ENCODE results near the gene ZIC4.

Gene ZIC4

GRCh38 chr3:147356145-147356908, 50.0 kb downstream of the ZIC4 start:
- in situ Hi-C loops (cut with HindIII; ENCODE audit: low sequenced_read_pairs), result no loop called here

GRCh38 chr3:147355753-147356090, 50.6 kb downstream of the ZIC4 start:
- in situ Hi-C loops (cut with HindIII; ENCODE audit: low sequenced_read_pairs), result no loop called here

- in situ Hi-C loops (cut with HindIII; ENCODE audit: low sequenced_read_pairs), result no loop called here
These were observed 51.1 kb downstream of the ZIC4 start for GRCh38 chr3:147355084-147355752.

- in situ Hi-C loops (cut with HindIII; ENCODE audit: low sequenced_read_pairs), result no loop called here
These were observed 51.7 kb downstream of the ZIC4 start for GRCh38 chr3:147354623-147355022.

DNA sequence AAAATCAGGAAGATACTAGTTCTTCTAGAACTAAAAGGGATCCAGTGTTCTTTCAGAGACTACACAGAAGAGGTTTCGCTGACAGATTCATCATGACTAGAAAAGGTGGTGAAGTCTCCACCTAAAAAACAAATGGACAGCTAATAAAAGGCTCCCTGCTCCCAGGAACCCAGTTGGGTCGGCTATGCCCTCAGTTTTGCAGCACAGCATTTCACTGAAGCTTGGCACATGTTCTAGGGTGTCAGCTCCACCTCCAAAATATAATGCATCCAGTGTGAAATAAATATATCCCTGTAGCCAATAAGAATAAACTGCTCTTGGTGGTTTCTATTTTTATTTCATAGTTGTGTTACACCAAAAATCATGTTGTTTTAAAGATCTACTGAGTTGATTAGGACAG, 55.0 kb downstream of the ZIC4 start:
- in situ Hi-C loops (cut with HindIII; ENCODE audit: low sequenced_read_pairs), result no loop called here

DNA sequence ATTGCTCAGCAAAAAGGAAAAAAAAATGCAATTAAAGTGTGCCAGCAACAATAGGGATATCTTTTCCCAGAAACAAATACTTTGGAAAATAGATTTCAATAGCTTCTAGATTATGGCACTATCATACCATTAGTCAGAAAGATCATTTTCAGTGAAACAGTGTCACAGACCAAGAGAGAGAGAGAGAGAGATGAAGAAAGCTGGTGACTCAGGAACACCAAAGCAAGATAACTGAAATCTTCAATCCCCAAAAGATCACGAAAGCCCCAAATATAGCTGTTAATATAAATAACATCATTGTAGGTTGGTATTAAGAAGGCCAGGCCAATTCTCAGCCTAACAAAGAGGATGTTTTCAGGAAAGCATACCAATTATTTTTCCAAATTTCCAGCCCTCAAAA, 57.4 kb downstream of the ZIC4 start:
- in situ Hi-C loops (cut with HindIII; ENCODE audit: low sequenced_read_pairs), result no loop called here

- in situ Hi-C loops (cut with HindIII; ENCODE audit: low sequenced_read_pairs), result no loop called here
These were observed 62.4 kb downstream of the ZIC4 start for GRCh38 chr3:147343926-147344325.

DNA sequence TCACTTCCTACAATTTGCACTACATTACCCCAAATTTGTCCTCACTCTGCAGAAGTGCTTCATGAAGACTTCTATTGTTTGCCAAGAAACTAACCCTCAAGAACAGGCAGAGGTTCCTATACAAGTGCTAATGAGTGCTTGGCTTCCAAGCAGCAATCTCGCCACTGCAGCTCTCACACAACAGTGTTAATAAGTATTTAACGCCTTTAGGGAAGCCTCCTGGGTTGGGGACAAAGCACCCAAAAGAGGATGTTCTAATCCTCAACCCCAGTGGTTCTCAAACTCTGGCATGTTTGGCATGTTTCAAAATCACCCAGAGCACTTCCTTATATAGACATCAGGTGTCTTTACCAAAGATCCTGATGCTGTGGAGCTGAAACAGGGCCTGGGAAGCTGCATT, 64.6 kb downstream of the ZIC4 start:
- in situ Hi-C loops (cut with HindIII; ENCODE audit: low sequenced_read_pairs), result no loop called here

DNA sequence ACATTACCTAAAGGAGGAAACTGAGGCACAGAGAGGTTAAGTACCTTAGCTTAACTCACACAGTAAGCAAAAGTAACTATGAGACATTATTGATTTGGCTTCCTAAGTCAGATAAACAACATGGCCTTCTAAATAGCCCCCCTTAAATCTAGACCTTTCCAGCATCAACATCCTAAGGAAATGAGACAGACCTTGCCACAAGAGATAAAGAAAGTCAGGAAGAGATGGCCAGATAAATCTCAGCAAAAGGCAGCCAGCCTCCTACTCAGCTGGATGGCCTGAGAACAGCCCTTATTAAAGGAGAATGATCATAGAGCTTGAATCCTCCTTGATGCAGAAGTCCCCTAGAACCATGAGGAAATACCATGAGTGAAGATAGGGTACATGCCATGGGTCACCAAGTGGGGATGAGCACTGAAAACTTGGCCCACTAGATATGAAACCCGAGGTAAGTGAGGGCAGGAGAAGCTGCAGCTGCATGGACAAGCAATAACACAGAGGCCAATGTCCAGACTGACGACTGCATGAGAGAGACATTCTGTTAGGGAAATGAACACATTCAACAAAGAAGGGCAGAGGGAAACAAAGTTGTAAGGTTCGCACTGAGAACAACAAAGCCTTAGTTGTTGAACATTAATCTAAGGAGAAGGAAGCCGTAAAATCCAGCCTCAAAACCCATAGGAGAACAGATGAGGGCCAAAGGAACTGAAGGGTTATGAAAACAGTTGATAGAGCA, 69.6 kb downstream of the ZIC4 start:
- in situ Hi-C loops (cut with HindIII; ENCODE audit: low sequenced_read_pairs), result no loop called here

Measured in DLD1 (cell line).